ENCODE results near the gene BSPRY. TPM values are rescaled to one million over a fixed set of nuclear protein-coding genes. Genes with fewer than 3 reads are reported as not detected.

The BSPRY gene
- total and polyA plus RNA-seq, 7 donors: 0.27 to 23.6 (median 0.66) TPM

DNA sequence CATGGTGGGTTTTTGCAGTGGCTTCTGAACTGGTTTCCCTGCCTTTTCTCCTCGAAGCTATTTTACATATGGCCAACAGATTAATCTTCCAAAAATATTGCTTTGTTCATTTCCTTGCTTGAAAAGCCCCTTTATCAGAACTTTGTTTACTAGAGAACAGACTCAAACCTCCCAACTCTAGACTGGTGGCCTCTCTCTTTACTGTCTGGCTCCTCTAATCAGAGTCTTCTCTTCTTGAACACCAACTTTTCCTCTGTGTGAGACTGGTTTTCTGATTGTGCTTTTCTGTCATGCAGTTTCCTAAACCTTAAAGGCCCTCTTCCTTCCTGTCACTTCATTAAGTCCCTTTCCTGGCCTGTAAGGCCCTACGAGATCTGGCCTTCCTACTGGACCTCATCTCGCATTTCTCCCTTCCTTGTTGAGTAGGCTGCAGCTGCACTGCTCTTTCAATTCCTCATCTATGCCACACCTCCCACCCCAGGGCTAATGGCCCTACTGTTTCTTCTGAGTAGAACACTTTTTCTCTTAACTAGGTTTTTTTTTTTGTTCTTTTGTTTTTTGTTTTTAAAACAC lies 66.9 kb downstream of the BSPRY start:
- WGBS, 2 donors: 61 to 74% methylated on average over 3 of the region's 3 CpGs
- Histone ChIP-seq H3K4me3 (no peak overlapping the region), H3K36me3 (no peaks in the 10 kb centered on the region), H3K9me3 (no peaks in the 10 kb centered on the region), H3K27me3 (no peaks in the 10 kb centered on the region), H3K27ac (no peak overlapping the region), H3K4me1 (peaks cover 0 to 5% (median 0%) of the 10 kb centered on the region in 4 donors)
- TF ChIP-seq, protein P1, sequence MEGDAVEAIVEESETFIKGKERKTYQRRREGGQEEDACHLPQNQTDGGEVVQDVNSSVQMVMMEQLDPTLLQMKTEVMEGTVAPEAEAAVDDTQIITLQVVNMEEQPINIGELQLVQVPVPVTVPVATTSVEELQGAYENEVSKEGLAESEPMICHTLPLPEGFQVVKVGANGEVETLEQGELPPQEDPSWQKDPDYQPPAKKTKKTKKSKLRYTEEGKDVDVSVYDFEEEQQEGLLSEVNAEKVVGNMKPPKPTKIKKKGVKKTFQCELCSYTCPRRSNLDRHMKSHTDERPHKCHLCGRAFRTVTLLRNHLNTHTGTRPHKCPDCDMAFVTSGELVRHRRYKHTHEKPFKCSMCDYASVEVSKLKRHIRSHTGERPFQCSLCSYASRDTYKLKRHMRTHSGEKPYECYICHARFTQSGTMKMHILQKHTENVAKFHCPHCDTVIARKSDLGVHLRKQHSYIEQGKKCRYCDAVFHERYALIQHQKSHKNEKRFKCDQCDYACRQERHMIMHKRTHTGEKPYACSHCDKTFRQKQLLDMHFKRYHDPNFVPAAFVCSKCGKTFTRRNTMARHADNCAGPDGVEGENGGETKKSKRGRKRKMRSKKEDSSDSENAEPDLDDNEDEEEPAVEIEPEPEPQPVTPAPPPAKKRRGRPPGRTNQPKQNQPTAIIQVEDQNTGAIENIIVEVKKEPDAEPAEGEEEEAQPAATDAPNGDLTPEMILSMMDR (IDR thresholded peaks at IDR 0.05): no peak
- TF ChIP-seq EP300 (IDR thresholded peaks at IDR 0.05): no peak
- TF ChIP-seq POLR2A (IDR thresholded peaks at IDR 0.05): no peak
- no peak for TF ChIP-seq POLR2AphosphoS5 (IDR thresholded peaks at IDR 0.05)
- DNase-seq: no peak
- intact Hi-C loops (cut with DNase I): loop anchor here (10.0 kb wide), 1 partner anchor 361 kb away; the partner anchor contains the start of gene ZFP37

DNA sequence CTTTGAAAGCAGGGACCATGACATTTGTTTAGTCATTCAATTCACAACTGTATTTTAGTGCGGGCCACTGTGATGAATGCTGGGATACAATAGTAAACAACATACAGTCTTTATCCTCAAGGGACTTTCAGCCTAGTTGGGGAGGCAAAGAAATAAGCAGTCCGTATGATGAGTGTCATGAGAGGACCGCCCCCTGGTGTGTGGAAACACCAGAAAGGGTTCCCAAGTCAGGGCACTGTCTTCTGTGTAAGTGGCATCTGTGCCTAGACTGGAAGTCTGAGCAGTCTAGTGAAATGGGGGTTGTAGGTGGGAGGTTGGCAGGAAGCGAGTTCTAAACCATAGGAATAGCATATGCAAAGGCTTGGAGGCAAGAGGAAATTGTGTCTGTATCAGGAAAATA lies 68.0 kb downstream of the BSPRY start:
- no peaks in the 10 kb centered on the region for H3K36me3 ChIP-seq
- TF ChIP-seq, protein P1 (IDR thresholded peaks at IDR 0.05): no peak
- TF ChIP-seq POLR2AphosphoS5 (IDR thresholded peaks at IDR 0.05): no peak
- no peak for TF ChIP-seq POLR2A (IDR thresholded peaks at IDR 0.05)
- no peak for TF ChIP-seq EP300 (IDR thresholded peaks at IDR 0.05)
- intact Hi-C loops (cut with DNase I): loop anchor here (10.0 kb wide), 1 partner anchor 363 kb away; the partner anchor contains the start of gene ZFP37
- H3K27ac ChIP-seq: no peak overlapping the region
- no peak overlapping the region for H3K4me3 ChIP-seq
- no peaks in the 10 kb centered on the region for H3K4me1 ChIP-seq
- DNase-seq: no peak
- no peaks in the 10 kb centered on the region for H3K9me3 ChIP-seq
- no peaks in the 10 kb centered on the region for H3K27me3 ChIP-seq
- 82 to 83% methylated on average over 4 of the region's 4 CpGs for WGBS, 2 donors

Other genes with a start within 250 kb of the BSPRY start
- 10 to 100 TPM in 2 of 4 donors, 1 to 10 TPM in 2; 4.5 to 12.5 (median 7.7) TPM for gene SLC31A2, start 198.5 kb upstream of the BSPRY start, total RNA-seq
- gene SLC31A2, start 198.5 kb upstream of the BSPRY start, polyA plus RNA-seq: 10 to 100 TPM; 10.8 to 19.9 (median 13.0) TPM
- gene FKBP15, start 128.3 kb upstream of the BSPRY start, total RNA-seq: 10 to 100 TPM; 18.8 to 22.5 (median 20.9) TPM
- 10 to 100 TPM in 1 of 3 donors, 1 to 10 TPM in 2; 7.2 to 16.5 (median 9.5) TPM for gene FKBP15, start 128.3 kb upstream of the BSPRY start, polyA plus RNA-seq
- gene SLC31A1, start 128.0 kb upstream of the BSPRY start, total RNA-seq: 1 to 10 TPM; 7.1 to 9.6 (median 8.6) TPM
- 10 to 100 TPM in 2 of 3 donors, 1 to 10 TPM in 1; 4.2 to 28.0 (median 12.0) TPM for gene SLC31A1, start 128.0 kb upstream of the BSPRY start, polyA plus RNA-seq
- 10 to 100 TPM; 57.1 to 71.7 (median 66.2) TPM for gene CDC26, start 74.0 kb upstream of the BSPRY start, total RNA-seq
- gene CDC26, start 74.0 kb upstream of the BSPRY start, polyA plus RNA-seq: 10 to 100 TPM; 33.8 to 74.5 (median 64.5) TPM
- 10 to 100 TPM; 12.7 to 21.4 (median 14.1) TPM for gene PRPF4, start 73.9 kb upstream of the BSPRY start, total RNA-seq
- gene PRPF4, start 73.9 kb upstream of the BSPRY start, polyA plus RNA-seq: 10 to 100 TPM in 1 of 3 donors, 1 to 10 TPM in 2; 7.9 to 15.5 (median 9.0) TPM
- gene RNF183, start 46.2 kb upstream of the BSPRY start, total RNA-seq: not detected
- 1 to 10 TPM in 1 of 3 donors, not detected in 2; 2.3 TPM for gene RNF183, start 46.2 kb upstream of the BSPRY start, polyA plus RNA-seq
- 1 to 10 TPM; 1.8 to 3.9 (median 2.6) TPM for gene WDR31, start 9.3 kb upstream of the BSPRY start, total RNA-seq
- 1 to 10 TPM; 1.2 to 2.0 (median 1.8) TPM for gene WDR31, start 9.3 kb upstream of the BSPRY start, polyA plus RNA-seq
- 10 to 100 TPM; 16.4 to 34.6 (median 25.6) TPM for gene HDHD3, start 27.4 kb downstream of the BSPRY start, total RNA-seq
- 100 to 1,000 TPM; 113 to 158 (median 121) TPM for gene HDHD3, start 27.4 kb downstream of the BSPRY start, polyA plus RNA-seq
- 10 to 100 TPM; 14.8 to 31.0 (median 23.3) TPM for gene ALAD, start 51.7 kb downstream of the BSPRY start, total RNA-seq
- gene ALAD, start 51.7 kb downstream of the BSPRY start, polyA plus RNA-seq: 10 to 100 TPM; 37.0 to 50.2 (median 47.4) TPM
- gene POLE3, start 61.1 kb downstream of the BSPRY start, total RNA-seq: 10 to 100 TPM; 24.9 to 45.6 (median 39.1) TPM
- gene POLE3, start 61.1 kb downstream of the BSPRY start, polyA plus RNA-seq: 10 to 100 TPM; 25.2 to 49.2 (median 27.0) TPM
- gene C9orf43, start 61.2 kb downstream of the BSPRY start, total RNA-seq: under 1 TPM in 3 of 4 donors, not detected in 1; 0.36 to 0.68 (median 0.55) TPM
- gene C9orf43, start 61.2 kb downstream of the BSPRY start, polyA plus RNA-seq: under 1 TPM in 2 of 3 donors, not detected in 1; 0.20 to 0.60 TPM
- gene RGS3, start 114.2 kb downstream of the BSPRY start, total RNA-seq: 10 to 100 TPM; 26.9 to 50.7 (median 42.0) TPM
- gene RGS3, start 114.2 kb downstream of the BSPRY start, polyA plus RNA-seq: 10 to 100 TPM; 32.4 to 43.6 (median 32.6) TPM